Muscle layer of duodenum (tissue), 2 donors: Measurements from ENCODE around the gene UPK2.
"Not testable (repeated sequence)": the region's sequence is repeated elsewhere in the genome, so short reads cannot be mapped to it uniquely, and the experiment has no call there.

Experiments used
- H3K27ac ChIP-seq: one replicate; pipeline ENCODE4 v1.7.0; 2013; ENCODE audit warnings: mild to moderate bottlenecking, low read length
- H3K27me3 ChIP-seq: one replicate; pipeline ENCODE4 v1.7.0; 2013; ENCODE audit warnings: low read depth, mild to moderate bottlenecking, control low read depth, low read length
- H3K36me3 ChIP-seq, 2 donors: one replicate each; pipeline ENCODE4 v1.7.0; 2013; ENCODE audit warnings: low read length in 2 of 2, control low read depth in 1 of 2, mild to moderate bottlenecking in 1 of 2; ENCODE audit not compliant: insufficient read depth in 2 of 2, control insufficient read depth in 1 of 2
- H3K4me1 ChIP-seq, 2 donors: one replicate each; pipeline ENCODE4 v1.7.0; 2013; ENCODE audit warnings: low read length in 2 of 2, mild to moderate bottlenecking in 2 of 2, control low read depth in 1 of 2, moderate library complexity in 1 of 2; ENCODE audit not compliant: insufficient read depth in 2 of 2, control insufficient read depth in 1 of 2
- H3K4me3 ChIP-seq, 2 donors: one replicate each; pipeline ENCODE4 v1.7.0; 2013; ENCODE audit warnings: low read length in 2 of 2, low read depth in 1 of 2, mild to moderate bottlenecking in 1 of 2
- H3K9me3 ChIP-seq, 2 donors: one replicate each; pipeline ENCODE4 v1.7.0; 2013; ENCODE audit warnings: low read length in 2 of 2, control low read depth in 1 of 2, mild to moderate bottlenecking in 1 of 2; ENCODE audit not compliant: control insufficient read depth in 1 of 2
- donor health status: healthy.

The UPK2 gene

GRCh38 chr11:118948000-118948399 lies 8.1 kb upstream of the UPK2 start:
- Histone ChIP-seq H3K36me3 (no peaks in the 10 kb centered on the region), H3K27ac (no peak overlapping the region), H3K9me3 (no peaks in the 10 kb centered on the region), H3K27me3 (no peaks in the 10 kb centered on the region), H3K4me1 (no peaks in the 10 kb centered on the region), H3K4me3 (no peak overlapping the region)

DNA sequence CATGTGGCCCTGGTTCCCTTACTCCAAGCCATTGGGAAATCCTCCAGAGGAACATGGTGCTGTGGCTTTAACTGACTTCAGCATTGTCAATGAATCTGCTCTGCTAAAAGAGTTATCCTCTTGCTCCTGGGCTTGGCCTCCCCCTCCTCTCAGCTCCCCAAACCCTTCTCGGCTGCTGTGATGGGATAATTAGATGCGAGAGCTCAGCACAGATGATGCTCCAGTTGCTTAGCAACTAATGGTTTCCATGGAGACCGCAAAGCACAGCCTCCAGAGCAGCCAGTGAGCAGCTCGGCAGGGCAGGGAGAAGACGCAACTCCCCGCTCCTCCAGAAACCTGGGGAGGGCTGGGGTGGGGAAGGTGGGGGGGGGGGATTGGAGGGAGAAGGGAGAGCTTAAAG lies 2.8 kb upstream of the UPK2 start:
- no peak overlapping the region for H3K4me3 ChIP-seq
- no peaks in the 10 kb centered on the region for H3K36me3 ChIP-seq
- H3K27ac ChIP-seq, result no peak overlapping the region
- no peaks in the 10 kb centered on the region for H3K9me3 ChIP-seq
- H3K27me3 ChIP-seq, result no peaks in the 10 kb centered on the region
- H3K4me1 ChIP-seq, result no peaks in the 10 kb centered on the region

DNA sequence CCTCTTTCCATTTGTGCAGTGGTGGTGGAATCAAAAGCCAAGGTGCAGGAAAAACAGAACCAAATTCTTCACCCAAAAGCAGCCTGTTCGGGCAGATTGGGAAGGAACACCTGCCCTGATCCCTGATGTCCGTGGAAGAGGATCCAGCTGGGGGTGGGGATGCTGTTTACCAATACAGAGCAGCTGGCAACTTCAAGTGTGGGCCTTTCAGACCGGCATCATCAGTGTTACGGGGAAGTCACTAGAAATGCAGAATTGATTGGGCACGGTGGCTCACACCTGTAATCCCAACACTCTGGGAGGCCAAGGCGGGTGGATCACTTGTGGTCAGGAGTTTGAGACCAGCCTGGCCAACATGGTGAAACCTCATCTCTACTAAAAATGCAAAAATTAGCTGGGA lies 2.1 kb upstream of the UPK2 start:
- not testable (repeated sequence) for H3K4me3 ChIP-seq

DNA sequence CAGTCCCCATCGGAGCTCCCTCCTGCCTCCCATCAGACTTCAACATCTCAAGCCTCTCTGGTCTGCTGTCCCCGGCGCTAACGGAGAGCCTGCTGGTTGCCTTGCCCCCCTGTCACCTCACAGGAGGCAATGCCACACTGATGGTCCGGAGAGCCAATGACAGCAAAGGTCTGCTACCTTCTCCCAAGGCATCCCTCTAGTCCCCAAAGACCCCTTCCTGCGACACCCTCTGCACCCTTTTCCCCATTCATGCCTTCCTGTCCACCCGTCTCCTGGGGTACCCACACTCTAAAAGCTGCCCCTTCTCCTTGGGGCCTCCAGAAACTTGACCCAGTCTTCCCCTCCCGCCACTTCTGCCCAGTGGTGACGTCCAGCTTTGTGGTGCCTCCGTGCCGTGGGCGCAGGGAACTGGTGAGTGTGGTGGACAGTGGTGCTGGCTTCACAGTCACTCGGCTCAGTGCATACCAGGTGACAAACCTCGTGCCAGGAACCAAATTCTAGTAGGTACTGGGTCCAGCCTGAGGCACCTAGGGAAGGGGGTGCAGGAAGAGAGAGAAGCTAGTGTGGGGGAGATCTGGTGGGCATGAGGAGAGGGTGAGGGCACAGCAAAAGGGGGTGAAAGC lies 860 bp downstream of the UPK2 start:
- no peaks in the 10 kb centered on the region for H3K27me3 ChIP-seq
- no peaks in the 10 kb centered on the region for H3K9me3 ChIP-seq
- H3K4me3 ChIP-seq, result no peak overlapping the region
- no peaks in the 10 kb centered on the region for H3K4me1 ChIP-seq
- no peaks in the 10 kb centered on the region for H3K36me3 ChIP-seq
- H3K27ac ChIP-seq, result no peak overlapping the region

More for the DNA sequence above, 2.1 kb upstream of the UPK2 start:
- not testable (repeated sequence) for H3K27ac ChIP-seq, H3K9me3 ChIP-seq, H3K36me3 ChIP-seq, H3K27me3 ChIP-seq, H3K4me1 ChIP-seq

DNA sequence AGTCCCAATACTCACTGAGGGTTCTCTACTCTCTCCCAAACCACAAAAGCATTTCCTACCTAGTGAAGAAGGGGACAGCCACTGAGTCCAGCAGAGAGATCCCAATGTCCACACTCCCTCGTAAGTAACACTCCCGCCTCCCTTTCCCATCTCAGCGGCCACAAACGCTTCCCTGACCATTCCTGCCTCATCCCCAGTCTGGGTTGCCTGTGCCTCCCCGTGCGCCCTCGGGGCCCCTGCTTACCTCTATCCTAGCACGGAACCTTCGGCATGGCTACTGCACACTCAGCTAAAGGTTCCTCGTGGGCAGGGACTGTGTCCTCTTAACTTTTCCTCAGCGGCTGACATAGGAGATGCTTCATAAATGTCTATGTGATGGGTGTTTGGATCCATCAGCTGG lies 1.5 kb downstream of the UPK2 start:
- Histone ChIP-seq H3K4me1 (no peaks in the 10 kb centered on the region), H3K27ac (no peak overlapping the region), H3K27me3 (no peaks in the 10 kb centered on the region), H3K4me3 (no peak overlapping the region), H3K36me3 (no peaks in the 10 kb centered on the region), H3K9me3 (no peaks in the 10 kb centered on the region)

DNA sequence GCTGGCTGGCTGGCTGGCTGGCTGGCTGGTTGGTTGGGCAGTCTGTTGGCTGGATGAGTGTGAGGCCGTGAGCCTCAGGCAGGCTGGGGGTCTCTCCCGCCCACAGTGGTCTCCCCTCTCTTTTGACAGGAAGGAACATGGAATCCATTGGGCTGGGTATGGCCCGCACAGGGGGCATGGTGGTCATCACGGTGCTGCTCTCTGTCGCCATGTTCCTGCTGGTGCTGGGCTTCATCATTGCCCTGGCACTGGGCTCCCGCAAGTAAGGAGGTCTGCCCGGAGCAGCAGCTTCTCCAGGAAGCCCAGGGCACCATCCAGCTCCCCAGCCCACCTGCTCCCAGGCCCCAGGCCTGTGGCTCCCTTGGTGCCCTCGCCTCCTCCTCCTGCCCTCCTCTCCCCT lies 1.9 kb downstream of the UPK2 start:
- Histone ChIP-seq H3K27me3 (no peaks in the 10 kb centered on the region), H3K4me1 (no peaks in the 10 kb centered on the region)

DNA sequence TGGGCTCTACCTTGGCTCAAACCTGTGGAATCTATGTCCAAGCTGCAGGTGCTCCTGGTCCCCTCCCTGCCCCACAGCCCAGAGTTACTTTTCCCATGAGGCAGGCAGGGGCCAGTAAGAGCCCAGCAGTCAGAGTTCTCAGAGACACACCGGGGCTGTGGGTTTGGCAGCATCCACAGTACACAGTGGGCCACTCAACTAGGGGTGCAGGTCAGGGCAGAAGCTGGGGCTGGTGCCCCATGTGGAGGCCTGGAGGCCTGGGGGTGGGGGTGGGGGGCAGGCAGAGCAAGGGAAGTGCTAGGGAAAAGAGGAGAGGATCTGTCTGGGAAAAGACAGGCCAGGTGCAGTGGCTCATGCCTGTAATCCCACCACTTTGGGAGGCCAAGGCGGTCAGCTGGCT lies 2.5 kb downstream of the UPK2 start:
- no peak overlapping the region for H3K27ac ChIP-seq

More for the DNA sequence above, 1.9 kb downstream of the UPK2 start:
- Histone ChIP-seq H3K36me3 (no peaks in the 10 kb centered on the region), H3K4me3 (no peak overlapping the region), H3K27ac (no peak overlapping the region), H3K9me3 (no peaks in the 10 kb centered on the region)

DNA sequence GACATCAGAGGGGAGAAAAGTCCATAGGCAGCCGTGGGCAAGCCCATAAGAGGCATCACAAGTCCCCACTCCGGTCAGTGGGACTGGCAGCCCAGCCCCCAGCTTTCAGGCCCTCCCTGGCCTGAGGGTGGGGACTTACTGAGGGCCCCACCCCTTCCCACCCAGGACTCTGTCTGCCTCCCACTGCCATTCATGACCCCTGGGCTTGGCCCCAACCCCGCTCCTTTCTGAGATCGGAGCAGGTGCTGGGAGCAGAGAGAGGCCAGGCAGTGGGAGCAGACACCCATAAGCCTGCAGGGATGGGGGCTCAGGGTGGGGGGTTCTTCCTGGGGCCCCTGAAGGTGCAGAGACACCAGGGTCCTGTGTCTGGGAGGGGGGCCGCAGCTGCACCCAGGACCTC lies 5.1 kb downstream of the UPK2 start:
- no peak overlapping the region for H3K4me3 ChIP-seq
- H3K36me3 ChIP-seq, result no peaks in the 10 kb centered on the region
- no peaks in the 10 kb centered on the region for H3K9me3 ChIP-seq
- H3K4me1 ChIP-seq, result no peaks in the 10 kb centered on the region
- no peak overlapping the region for H3K27ac ChIP-seq
- H3K27me3 ChIP-seq, result no peaks in the 10 kb centered on the region

More for the DNA sequence above, 2.5 kb downstream of the UPK2 start:
- Histone ChIP-seq H3K4me1 (no peaks in the 10 kb centered on the region), H3K9me3 (no peaks in the 10 kb centered on the region), H3K4me3 (no peak overlapping the region), H3K27me3 (no peaks in the 10 kb centered on the region), H3K36me3 (no peaks in the 10 kb centered on the region)

- Histone ChIP-seq H3K36me3 (no peaks in the 10 kb centered on the region), H3K4me1 (no peaks in the 10 kb centered on the region), H3K9me3 (no peaks in the 10 kb centered on the region), H3K27me3 (no peaks in the 10 kb centered on the region), H3K27ac (no peak overlapping the region), H3K4me3 (no peak overlapping the region)
Observed at GRCh38 chr11:118961591-118961990, 5.5 kb downstream of the UPK2 start.

DNA sequence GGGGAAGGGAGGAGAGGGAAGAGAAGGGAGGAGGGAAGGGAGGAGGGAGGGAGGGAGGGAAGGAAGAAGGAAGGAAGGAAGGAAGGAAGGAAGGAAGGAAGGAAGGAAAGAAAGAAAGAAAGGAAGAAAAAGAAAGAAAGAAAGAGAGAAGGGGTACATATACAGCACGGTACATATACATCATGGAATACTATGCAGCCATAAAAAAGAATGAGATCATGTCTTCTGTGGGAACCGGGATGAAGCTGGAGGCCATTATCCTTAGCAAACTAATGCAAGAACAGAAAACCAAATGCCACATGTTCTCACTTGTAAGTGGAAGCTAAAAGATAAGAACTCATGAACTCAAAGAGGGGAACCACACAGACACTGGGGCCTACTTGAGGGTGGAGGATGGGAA lies 13.4 kb downstream of the UPK2 start:
- H3K27ac ChIP-seq, H3K4me3 ChIP-seq, H3K27me3 ChIP-seq, H3K9me3 ChIP-seq, H3K4me1 ChIP-seq, H3K36me3 ChIP-seq: not testable (repeated sequence)

DNA sequence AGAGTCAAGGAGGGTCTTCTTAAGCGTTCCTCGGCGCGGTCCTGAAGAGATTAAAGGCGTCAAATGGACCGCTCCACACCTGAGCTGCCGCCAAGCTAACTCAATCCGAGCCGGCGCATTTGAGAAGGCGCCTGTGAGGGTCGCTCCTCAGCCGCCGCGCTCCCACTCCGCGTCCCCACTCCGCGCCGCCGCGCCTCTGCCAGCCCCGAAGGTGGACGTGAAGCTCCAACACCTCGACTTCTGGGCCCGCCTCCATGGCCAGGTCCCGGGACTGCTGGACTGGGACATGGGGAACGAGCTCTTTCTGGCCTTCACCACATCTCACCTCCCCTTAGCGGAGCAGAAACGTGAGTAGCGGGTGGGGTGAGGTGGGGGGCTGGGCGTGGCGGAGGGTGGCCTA lies 15.5 kb downstream of the UPK2 start, which contains the start of gene FOXR1:
TSS of gene FOXR1 (plus strand) at position 116 of the 400 bp plus-strand sequence. CDS start at position 287, 171 bp downstream.
- H3K4me3 ChIP-seq, result no peak within 1 kb of the TSS
- H3K9me3 ChIP-seq, result no peaks in the 10 kb centered on the region
- no peaks in the 10 kb centered on the region for H3K27me3 ChIP-seq
- H3K4me1 ChIP-seq, result no peaks in the 10 kb centered on the region
- H3K27ac ChIP-seq, result no peak within 1 kb of the TSS
- no peaks in the 10 kb centered on the region for H3K36me3 ChIP-seq

DNA sequence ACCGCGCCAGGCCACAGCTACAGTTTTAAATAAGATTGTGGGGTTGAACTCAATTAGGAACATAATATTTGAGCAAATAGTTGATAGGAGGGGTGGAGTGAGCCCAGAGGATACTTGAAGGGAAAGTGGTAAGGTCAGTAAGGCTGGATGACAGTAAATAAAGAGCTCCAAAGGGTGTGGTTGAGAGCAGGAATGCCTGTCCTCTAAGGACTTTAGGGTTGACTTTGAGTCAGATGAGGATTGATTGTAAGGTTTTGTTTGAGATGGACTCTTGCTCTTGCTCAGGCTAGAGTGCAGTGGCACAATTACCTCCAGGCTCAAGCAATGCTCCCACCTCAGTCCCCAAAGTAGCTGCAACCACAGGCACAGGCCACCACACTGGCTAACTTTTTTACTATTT lies 17.9 kb downstream of the UPK2 start:
- no peaks in the 10 kb centered on the region for H3K9me3 ChIP-seq
- H3K4me3 ChIP-seq, result no peak overlapping the region
- H3K27ac ChIP-seq, result no peak overlapping the region
- no peaks in the 10 kb centered on the region for H3K36me3 ChIP-seq
- no peaks in the 10 kb centered on the region for H3K4me1 ChIP-seq
- no peaks in the 10 kb centered on the region for H3K27me3 ChIP-seq
